GM18868 (cell line): ENCODE measurements around the gene CPLX1.

ENCODE experiments used
- ATAC-seq: cut with Tn5 transposase; IDR thresholded peaks from one replicate; pipeline ENCODE4 v1.9.1; 2021; ENCODE audit warnings: mild to moderate bottlenecking, moderate library complexity; ENCODE audit not compliant: unreplicated experiment

The CPLX1 gene

GRCh38 chr4:856225-856901 lies 30.4 kb upstream of the CPLX1 start:
- ATAC-seq: no peak

- ATAC-seq: no peak
Measured at GRCh38 chr4:855880-856224, 29.9 kb upstream of the CPLX1 start.

DNA sequence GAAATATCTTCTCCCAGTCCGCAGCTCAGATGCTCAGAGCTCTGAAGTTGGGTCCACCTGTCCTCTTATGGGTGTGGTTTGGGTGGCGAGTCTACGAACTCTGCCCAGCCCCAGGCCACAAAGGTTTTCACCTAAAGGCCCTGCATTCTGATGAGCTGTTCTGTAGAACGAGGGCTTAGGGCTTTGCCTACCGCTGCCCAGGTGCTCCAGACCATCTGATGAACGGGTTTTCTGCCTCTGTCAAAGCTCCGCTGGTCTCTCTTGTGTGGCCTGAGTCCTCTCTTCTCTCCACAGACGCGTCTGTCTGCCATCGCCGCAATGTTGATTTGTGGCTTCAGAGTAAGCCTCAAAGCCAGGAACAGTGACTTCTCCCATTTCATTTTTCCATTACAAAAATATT lies 28.4 kb upstream of the CPLX1 start:
- no peak for ATAC-seq

DNA sequence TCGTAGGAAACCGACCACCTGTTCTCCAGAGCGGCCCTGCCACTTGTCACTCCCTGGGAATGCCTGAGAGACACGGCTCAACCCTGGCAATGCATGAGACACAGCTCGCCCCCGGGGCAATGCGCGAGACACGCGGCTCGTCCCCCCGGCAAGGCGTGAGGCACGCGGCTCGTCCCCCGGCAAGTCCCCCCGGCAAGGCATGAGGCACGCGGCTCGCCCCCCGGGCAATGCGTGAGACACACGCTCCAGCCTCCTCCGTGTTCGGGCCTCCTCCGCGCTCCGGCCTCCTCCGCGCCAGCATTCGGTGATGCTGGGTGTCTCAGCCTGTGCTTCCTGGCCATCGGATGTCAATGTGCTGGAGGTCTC lies 27.5 kb upstream of the CPLX1 start:
- no peak for ATAC-seq

DNA sequence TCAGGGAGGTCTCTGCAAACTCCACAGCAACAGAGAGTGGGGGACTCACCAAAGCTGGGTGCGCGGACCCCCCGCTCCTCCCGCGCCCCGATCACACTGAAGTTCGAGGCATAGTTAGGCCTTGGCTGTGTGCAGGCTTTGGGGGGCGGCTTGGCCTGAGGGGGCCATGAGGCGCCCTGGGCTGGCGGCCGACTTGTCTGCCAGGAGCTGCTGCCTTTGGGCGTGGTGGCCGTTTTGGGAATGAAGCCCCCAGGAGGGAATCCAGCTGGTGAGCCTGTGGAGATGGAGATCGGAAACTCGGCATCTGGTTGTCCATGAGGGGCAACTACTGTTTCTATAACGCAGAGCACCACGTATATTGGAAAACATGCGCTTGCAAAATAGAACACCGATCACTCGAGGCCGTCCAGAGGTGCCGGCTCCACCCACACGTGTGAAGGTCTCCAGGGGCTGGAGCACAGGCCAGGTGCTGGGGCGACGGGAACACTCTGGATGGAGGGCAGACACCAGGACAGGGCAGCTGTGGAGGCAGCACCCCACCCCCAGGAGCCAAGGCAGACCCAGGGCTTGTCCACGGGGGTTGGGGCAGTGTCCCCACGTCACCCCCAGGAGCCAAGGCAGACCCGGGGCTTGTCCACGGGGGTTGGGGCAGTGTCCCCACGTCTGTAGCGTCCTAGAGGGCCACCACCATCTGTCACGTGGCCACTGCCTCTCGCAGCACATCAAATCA lies 25.9 kb upstream of the CPLX1 start:
- ATAC-seq: no peak

DNA sequence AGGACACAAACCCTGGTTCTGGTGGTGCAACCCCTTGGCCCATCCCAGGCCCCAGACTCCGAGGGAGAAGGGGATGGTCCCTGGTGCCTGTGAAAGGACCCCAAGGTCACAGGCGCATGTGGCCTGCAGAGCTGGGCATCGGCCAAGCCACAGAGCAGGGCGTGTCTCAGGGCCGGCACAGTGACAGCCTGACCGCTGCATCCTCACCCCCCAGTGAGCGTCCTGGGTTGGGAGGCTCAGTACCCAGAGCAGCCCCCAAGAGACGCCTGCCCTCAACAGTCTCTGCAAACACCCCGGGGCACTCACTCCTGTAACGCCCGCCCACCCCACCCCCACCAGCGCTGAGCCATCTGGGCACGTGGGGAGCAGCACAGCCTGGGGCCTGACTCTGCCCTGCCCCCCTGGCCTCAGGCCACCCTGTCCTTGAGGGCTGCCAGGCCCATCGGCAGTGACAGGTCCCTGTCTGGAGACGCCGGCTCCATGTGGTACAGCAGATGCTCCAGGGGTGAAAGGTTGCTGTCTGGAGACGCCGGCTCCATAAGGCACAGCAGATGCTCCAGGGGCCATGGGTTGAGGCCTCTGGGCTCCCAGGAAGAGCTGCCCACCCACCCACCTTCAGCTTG lies 24.5 kb upstream of the CPLX1 start:
- ATAC-seq: no peak

DNA sequence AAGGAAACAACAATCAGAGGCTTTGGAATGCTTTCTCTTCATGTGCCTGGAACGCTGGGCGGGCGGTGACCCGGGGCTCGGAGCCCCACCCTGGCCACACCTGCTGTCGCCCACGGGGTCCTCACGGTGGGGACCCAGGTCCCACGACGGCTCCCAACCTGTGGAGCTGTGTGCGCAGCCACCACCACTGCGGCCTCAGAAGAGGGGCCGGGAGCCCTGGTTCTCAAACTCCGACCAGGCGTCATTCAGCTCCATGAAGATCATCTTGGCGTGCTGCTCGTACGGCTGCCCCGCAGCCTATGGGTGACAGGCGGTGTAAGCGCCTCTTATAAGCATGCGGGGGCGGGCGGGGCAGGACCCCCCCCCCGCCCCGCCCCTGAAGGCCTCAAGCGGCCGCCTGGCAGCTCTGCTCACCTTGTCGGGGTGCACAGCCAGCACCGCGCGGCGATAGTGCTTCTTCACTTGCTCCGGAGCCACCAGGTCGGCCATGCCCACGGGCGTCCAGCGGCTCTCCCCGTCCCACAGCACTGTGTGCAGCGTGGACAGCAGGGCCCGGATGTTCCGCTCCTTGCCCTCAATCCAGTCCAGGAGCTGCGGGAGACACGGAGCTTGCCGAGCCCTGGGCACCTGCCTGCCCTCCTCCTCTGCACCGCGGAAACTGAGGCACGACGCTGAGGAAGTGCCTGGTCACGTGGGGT lies 23.7 kb upstream of the CPLX1 start:
- ATAC-seq: no peak

DNA sequence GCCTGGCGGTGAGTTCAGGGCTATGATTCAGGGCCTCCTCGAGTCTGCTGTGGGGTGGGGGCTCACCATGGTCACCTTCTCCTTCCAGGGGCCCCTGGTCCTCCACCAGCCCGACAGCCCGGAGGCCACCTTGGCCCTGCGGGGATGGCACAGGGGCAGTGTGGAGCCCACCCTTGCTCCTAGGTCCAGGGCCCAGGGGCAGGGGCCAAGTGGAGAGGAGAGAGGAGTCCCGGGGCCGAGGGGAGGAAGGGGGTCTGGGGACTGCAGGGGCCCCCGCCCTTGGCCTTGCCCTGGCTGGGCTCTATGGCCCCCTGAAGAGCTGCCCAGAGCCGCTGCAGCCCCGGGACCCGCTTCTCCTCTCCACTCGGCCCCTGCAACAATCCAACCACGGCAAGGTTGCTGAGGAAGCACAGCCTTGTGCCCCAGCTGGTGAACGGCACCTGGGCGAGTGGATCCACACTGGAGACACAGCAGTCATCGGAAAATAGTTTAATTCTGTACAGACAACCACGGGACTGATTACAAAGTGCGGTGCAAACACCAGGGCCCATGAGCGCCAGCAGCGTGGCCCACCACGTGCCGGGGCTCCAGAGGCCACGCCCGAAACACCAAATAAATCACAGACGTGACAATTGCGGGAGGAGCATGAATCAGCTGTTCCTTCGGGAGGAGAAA lies 23.0 kb upstream of the CPLX1 start:
- no peak for ATAC-seq

- no peak for ATAC-seq
Measured at GRCh38 chr4:848307-848691, 22.4 kb upstream of the CPLX1 start.

DNA sequence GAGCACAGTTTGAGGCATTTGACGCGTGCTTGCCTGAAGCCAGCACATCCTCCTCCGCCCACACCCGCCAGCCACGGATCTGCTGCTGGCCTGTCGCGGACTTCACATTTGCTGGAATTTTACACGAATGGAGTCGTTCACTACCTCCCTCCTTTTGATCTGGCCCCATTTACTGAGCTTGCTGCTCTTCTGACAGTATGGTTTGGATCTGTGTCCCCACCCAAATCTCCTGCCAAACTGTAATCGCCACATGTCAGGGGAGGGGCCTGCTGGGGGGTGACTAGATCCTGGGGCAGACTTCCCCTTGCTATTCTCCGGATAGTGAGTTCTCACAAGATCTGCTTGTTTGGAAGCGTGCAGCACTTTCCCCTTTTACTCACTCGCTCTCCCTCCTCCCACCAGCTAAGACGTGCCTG lies 19.9 kb upstream of the CPLX1 start:
- no peak for ATAC-seq

DNA sequence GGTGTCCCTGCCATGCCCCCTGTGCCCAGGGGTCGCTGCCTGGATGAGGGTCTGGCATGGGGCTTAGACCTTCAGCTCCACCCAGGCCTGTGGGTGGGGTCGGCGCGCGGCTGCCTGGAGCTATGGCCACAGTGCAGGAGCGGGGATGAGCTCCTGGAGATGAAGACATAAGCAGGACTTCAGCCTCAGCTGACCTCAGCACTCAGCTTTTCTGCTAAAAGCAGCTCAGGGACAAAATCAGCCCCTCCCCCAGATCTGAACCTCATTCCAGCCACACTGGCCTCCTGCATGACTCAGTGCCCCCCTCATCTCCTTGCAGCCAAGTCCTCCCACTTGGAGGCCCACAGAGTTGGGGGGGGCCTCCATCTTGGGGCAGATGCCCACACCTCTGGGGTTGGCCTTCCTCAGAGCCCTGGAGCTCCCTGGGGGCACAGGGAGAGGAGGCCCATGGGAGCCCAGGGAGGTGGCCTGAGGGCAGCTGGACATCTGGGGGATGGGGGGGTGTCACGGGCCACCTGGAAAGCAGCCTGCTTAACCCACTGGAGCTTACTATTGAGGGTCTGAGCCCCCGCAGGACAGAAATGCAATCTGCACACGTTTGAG lies 19.4 kb upstream of the CPLX1 start:
- ATAC-seq: no peak

GRCh38 chr4:844752-845232 lies 18.9 kb upstream of the CPLX1 start:
- ATAC-seq: no peak

DNA sequence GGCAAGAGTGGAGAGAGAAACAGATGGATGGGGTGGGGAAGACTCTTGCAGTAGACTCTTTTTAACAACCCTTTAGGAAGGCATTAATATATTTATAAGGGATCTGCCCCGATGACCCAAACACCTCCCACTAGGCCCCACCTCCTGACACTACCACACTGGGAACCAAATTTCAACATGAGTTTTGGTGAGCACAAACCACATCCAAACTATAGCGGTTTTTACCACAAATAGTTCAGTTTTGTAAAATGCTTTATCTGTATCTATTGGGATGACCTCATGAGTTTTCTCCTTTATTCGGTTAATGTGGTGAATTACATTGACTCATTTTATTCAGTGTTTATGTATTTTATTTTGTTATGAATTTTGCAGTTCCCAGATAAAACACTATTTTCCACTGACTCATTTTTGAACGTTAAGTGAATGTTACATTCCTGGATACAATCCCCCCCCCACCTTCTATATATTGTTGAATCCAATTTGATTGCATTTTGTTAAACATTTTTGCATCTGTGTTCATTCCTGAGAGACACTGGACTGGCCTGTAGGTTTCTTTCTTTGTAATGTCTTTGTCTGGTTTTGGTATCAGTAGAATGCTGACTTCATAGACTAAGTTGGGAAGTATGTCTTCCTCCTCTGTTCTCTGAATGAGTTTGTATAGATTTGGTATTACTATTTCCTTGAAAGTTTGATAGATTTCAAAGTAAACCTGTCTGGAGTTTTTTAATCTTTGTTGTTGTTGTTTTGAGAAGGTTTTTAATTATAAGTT lies 13.9 kb upstream of the CPLX1 start:
- no peak for ATAC-seq

GRCh38 chr4:837772-838171 lies 11.8 kb upstream of the CPLX1 start:
- ATAC-seq: no peak

DNA sequence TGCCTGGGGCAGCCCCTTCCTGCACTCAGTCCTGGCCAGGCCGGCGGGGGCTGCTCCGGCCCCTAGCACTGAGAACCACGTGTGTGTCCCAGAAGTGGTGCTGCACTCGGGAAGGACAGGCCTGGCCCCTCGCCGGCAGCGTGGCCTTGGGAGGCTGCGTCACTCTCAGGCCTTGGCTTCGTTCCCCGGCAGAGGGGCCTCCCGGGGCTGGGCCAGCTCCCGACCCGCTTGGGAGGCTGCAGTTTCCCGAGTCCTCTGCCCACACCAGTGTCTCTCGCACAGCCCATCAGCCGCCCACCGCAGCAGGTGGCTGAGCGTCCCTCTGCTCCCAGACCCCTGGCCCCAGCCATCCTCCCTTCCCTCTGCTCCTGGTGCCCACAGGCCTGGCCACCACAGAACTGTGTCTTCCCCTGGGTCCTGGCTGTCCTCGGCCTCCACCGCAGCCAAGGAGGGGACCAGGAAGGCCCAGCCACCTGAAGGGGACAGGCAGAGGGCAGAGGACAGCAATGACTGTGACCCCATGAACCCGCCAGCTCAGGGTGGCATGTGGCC lies 10.9 kb upstream of the CPLX1 start:
- no peak for ATAC-seq

- no peak for ATAC-seq
Measured at GRCh38 chr4:836003-836511, 10.1 kb upstream of the CPLX1 start.

GRCh38 chr4:835148-836002 lies 9.4 kb upstream of the CPLX1 start:
- no peak for ATAC-seq

DNA sequence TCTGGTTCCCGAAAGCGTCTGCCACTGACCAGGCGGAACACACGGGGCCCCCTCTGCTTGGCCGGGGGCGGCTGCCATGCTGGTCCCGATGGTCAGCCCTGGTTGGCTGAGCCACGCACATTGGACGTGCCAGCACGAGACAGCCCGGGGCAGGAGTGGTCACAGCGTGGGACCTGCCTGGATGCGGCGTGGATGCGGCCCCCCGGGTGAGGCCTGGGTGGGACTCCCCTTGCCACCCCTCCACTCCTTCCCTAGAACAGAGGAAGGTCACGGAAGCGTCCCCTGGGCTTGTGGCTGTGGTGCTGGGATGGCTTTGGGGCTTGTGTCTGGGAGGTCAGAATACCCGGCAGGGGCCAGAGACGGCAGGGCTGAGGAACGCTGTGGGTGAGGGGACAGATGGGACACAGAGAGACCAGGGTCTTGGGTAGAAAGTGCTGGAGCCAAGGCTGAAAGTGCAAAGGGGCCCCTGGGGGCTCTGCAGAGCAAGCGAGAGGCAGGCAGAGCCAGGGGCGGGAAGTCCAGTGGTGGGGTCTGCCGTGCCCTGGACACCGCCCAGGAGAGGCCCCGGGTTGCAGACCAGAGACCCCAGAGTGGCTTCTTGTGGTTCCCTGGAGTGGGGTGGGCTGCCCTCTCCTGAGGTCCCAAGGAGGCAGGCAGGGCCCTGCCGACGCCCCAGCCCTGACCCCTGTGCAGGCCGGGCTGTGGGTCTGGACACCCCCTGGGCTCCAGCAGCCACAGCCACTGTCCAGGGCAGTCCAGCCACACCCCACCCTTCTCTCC lies 8.6 kb upstream of the CPLX1 start:
- no peak for ATAC-seq
